Mesenchymal stem cell (in vitro differentiated cells and primary cell): Measurements from ENCODE around the gene TNFSF10.
A peak's percentile ranks its signal among the peaks of the same experiment; 100 is the strongest.

Source experiments
- DNase-seq: peaks from one replicate; pipeline ENCODE4 v3.0.0-alpha.2; 2013
- H2AFZ ChIP-seq: one replicate; pipeline ENCODE4 v1.6.1; 2013; ENCODE audit warnings: low read depth, mild to moderate bottlenecking, control low read depth, inconsistent platforms, low read length, moderate library complexity
- H2AK5ac ChIP-seq: 2 replicates; pipeline ENCODE4 v1.6.1; 2013; ENCODE audit warnings: low read length, moderate library complexity, mild to moderate bottlenecking, inconsistent platforms; ENCODE audit not compliant: severe bottlenecking
- H2BK120ac ChIP-seq: one replicate; pipeline ENCODE4 v1.6.1; 2013; ENCODE audit warnings: low read depth, mild to moderate bottlenecking, inconsistent platforms, low read length, moderate library complexity
- H2BK12ac ChIP-seq, 2 experiments: one replicate each; pipeline ENCODE4 v1.6.1; 2013; ENCODE audit warnings: inconsistent platforms in 2 of 2, low read length in 2 of 2, mild to moderate bottlenecking in 2 of 2, moderate library complexity in 2 of 2, control low read depth in 1 of 2
- H2BK15ac ChIP-seq: one replicate; pipeline ENCODE4 v1.6.1; 2013; ENCODE audit warnings: mild to moderate bottlenecking, low read depth, inconsistent platforms; ENCODE audit not compliant: poor library complexity, severe bottlenecking
- H2BK5ac ChIP-seq: 2 replicates; pipeline ENCODE4 v1.6.1; 2013; ENCODE audit warnings: low read depth, mild to moderate bottlenecking, low read length, control low read depth, inconsistent platforms; ENCODE audit not compliant: poor library complexity, severe bottlenecking
- H3K14ac ChIP-seq, 2 experiments: one replicate each; pipeline ENCODE4 v1.6.1; 2013; ENCODE audit warnings: inconsistent platforms in 2 of 2, low read length in 2 of 2, control low read depth in 1 of 2, mild to moderate bottlenecking in 1 of 2, moderate library complexity in 1 of 2
- H3K18ac ChIP-seq, 2 experiments: one replicate each; pipeline ENCODE4 v1.6.1; 2013; ENCODE audit warnings: inconsistent platforms in 2 of 2, low read length in 2 of 2, control low read depth in 1 of 2, low read depth in 1 of 2, mild to moderate bottlenecking in 1 of 2
- H3K23ac ChIP-seq, 2 experiments: one replicate each; pipeline ENCODE4 v1.6.1; 2013; ENCODE audit warnings: inconsistent platforms in 2 of 2, low read length in 2 of 2, mild to moderate bottlenecking in 2 of 2, moderate library complexity in 2 of 2, control low read depth in 1 of 2
- H3K27ac ChIP-seq: 2 replicates; pipeline ENCODE4 v1.5.1; 2013; ENCODE audit warnings: mild to moderate bottlenecking, moderate library complexity, low read length, control low read depth, inconsistent platforms; ENCODE audit not compliant: poor library complexity, severe bottlenecking
- H3K27me3 ChIP-seq, 2 experiments: 2 replicates each; pipeline versions ENCODE4 v1.6.1 to v1.7.0; 2013; ENCODE audit warnings: low read length in 2 of 2, mild to moderate bottlenecking in 2 of 2, moderate library complexity in 2 of 2, control low read depth in 1 of 2, inconsistent platforms in 1 of 2; ENCODE audit not compliant: control insufficient read depth in 1 of 2, insufficient read depth in 1 of 2
- H3K36me3 ChIP-seq, 2 experiments: 2 replicates each; pipeline versions ENCODE4 v1.6.1 to v1.7.0; 2013; ENCODE audit warnings: low read length in 2 of 2, control low read depth in 1 of 2, inconsistent platforms in 1 of 2, low read depth in 1 of 2, mild to moderate bottlenecking in 1 of 2; ENCODE audit not compliant: insufficient read depth in 2 of 2, control insufficient read depth in 1 of 2
- H3K4ac ChIP-seq, 2 experiments: one replicate each; pipeline ENCODE4 v1.6.1; 2013; ENCODE audit warnings: inconsistent platforms in 2 of 2, low read length in 2 of 2, mild to moderate bottlenecking in 2 of 2, moderate library complexity in 2 of 2, control low read depth in 1 of 2, low read depth in 1 of 2
- H3K4me1 ChIP-seq: 2 replicates; pipeline ENCODE4 v1.6.1; 2013; ENCODE audit warnings: low read depth, low read length, control low read depth; ENCODE audit not compliant: control insufficient read depth, insufficient read depth
- H3K4me2 ChIP-seq: 2 replicates; pipeline ENCODE4 v1.6.1; 2013; ENCODE audit warnings: low read length, mild to moderate bottlenecking, inconsistent platforms; ENCODE audit not compliant: poor library complexity, severe bottlenecking
- H3K4me3 ChIP-seq, 2 experiments: 2 replicates each; pipeline versions ENCODE4 v1.5.1 to v1.7.0; 2013; ENCODE audit warnings: low read length in 2 of 2, mild to moderate bottlenecking in 2 of 2, control low read depth in 1 of 2, low read depth in 1 of 2; ENCODE audit not compliant: insufficient read depth in 1 of 2
- H3K79me1 ChIP-seq: replicated peaks from 2 replicates; pipeline ENCODE4 v1.6.1; 2013; ENCODE audit warnings: mild to moderate bottlenecking, control low read depth, low read length, inconsistent platforms; ENCODE audit not compliant: poor library complexity, severe bottlenecking
- H3K9ac ChIP-seq: 2 replicates; pipeline ENCODE4 v1.7.0; 2013; ENCODE audit warnings: mild to moderate bottlenecking, low read length, moderate library complexity
- H3K9me3 ChIP-seq: 2 replicates; pipeline ENCODE4 v1.7.0; 2013; ENCODE audit warnings: mild to moderate bottlenecking, low read length; ENCODE audit not compliant: control insufficient read depth
- H4K8ac ChIP-seq: one replicate; pipeline ENCODE4 v1.6.1; 2013; ENCODE audit warnings: inconsistent platforms, mild to moderate bottlenecking, low read length, moderate library complexity
- H4K91ac ChIP-seq: one replicate; pipeline ENCODE4 v1.6.1; 2013; ENCODE audit warnings: mild to moderate bottlenecking, low read length, inconsistent platforms
- WGBS: methylation state at CpG from one replicate; pipeline ENCODE4 v1.1.7; 2013; ENCODE audit warnings: mixed read lengths; 5-methylcytosine and 5-hydroxymethylcytosine counted together

TNFSF10 gene

GRCh38 chr3:172516318-172517214 is 6.7 kb downstream of the TNFSF10 start:
- no peak overlapping the region for H2BK15ac ChIP-seq
- no peaks in the 10 kb centered on the region for H3K27me3 ChIP-seq
- H4K8ac ChIP-seq = no peak overlapping the region
- peaks cover 6% of the 10 kb centered on the region for H3K4me1 ChIP-seq
- H2BK120ac ChIP-seq = no peak overlapping the region
- no peak overlapping the region for H2AK5ac ChIP-seq
- H2BK12ac ChIP-seq = peak overlapping the region in 1 of 2 experiments; percentile 90
- no peaks in the 10 kb centered on the region for H3K79me1 ChIP-seq
- no peak overlapping the region for H3K27ac ChIP-seq
- H4K91ac ChIP-seq = no peak overlapping the region
- H3K9ac ChIP-seq = no peak overlapping the region
- peak overlapping the region in 1 of 2 experiments; percentile 83 for H3K18ac ChIP-seq
- no peak overlapping the region for H3K23ac ChIP-seq
- no peak overlapping the region for H2BK5ac ChIP-seq
- peak overlapping the region in 1 of 2 experiments; percentile 17 for H3K4me3 ChIP-seq
- no peaks in the 10 kb centered on the region for H3K9me3 ChIP-seq
- no peak overlapping the region for H3K4ac ChIP-seq
- H2AFZ ChIP-seq = no peak overlapping the region
- peak overlapping the region in 1 of 2 experiments; percentile 72 for H3K14ac ChIP-seq
- 91% methylated on average over 7 of the region's 7 CpGs for WGBS
- H3K4me2 ChIP-seq = no peak overlapping the region
- no peaks in the 10 kb centered on the region for H3K36me3 ChIP-seq
- DNase-seq = peak; percentile 48

- no peak overlapping the region for H3K14ac ChIP-seq
- peak; percentile 72 for DNase-seq
- H3K18ac ChIP-seq = peak overlapping the region in 1 of 2 experiments; percentile 50
- H3K27me3 ChIP-seq = no peaks in the 10 kb centered on the region
- no peak overlapping the region for H3K4me3 ChIP-seq
- H2AK5ac ChIP-seq = no peak overlapping the region
- H2BK5ac ChIP-seq = no peak overlapping the region
- H4K8ac ChIP-seq = no peak overlapping the region
- no peak overlapping the region for H3K9ac ChIP-seq
- no peak overlapping the region for H3K4me2 ChIP-seq
- no peak overlapping the region for H2BK15ac ChIP-seq
- no peaks in the 10 kb centered on the region for H3K36me3 ChIP-seq
- no peak overlapping the region for H4K91ac ChIP-seq
- H3K27ac ChIP-seq = no peak overlapping the region
- H3K4ac ChIP-seq = no peak overlapping the region
- 14% methylated on average over 3 of the region's 4 CpGs for WGBS
- no peak overlapping the region for H2AFZ ChIP-seq
- no peaks in the 10 kb centered on the region for H3K9me3 ChIP-seq
- H3K4me1 ChIP-seq = peaks cover 4% of the 10 kb centered on the region
- H2BK12ac ChIP-seq = no peak overlapping the region
- no peaks in the 10 kb centered on the region for H3K79me1 ChIP-seq
- no peak overlapping the region for H2BK120ac ChIP-seq
- no peak overlapping the region for H3K23ac ChIP-seq
Observed at GRCh38 chr3:172515130-172515918, 7.9 kb downstream of the TNFSF10 start.

DNA sequence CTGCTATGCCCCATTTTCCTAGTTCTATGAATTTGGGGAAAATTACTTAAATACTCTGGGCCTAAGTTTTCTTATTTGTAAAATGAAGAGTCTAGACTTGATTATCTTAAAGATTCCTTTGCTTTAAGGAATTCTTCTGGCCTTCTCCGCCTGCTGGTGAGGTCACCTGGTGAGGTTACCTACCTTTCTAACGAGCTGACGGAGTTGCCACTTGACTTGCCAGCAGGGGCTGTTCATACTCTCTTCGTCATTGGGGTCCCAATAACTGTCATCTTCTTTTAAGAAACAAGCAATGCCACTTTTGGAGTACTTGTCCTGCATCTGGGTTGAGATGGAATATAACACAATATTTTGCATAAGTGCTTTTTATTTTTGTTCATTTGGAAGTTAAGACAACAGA is 8.6 kb downstream of the TNFSF10 start:
- H2AK5ac ChIP-seq = no peak overlapping the region
- no peak overlapping the region for H3K9ac ChIP-seq
- no peaks in the 10 kb centered on the region for H3K9me3 ChIP-seq
- no peaks in the 10 kb centered on the region for H3K36me3 ChIP-seq
- H3K23ac ChIP-seq = no peak overlapping the region
- H3K4me3 ChIP-seq = no peak overlapping the region
- no peak overlapping the region for H3K4me2 ChIP-seq
- DNase-seq = no peak
- H2AFZ ChIP-seq = no peak overlapping the region
- H3K18ac ChIP-seq = no peak overlapping the region
- no peak overlapping the region for H4K8ac ChIP-seq
- no peaks in the 10 kb centered on the region for H3K27me3 ChIP-seq
- no peak overlapping the region for H3K14ac ChIP-seq
- H2BK120ac ChIP-seq = no peak overlapping the region
- 77% methylated on average over 4 of the region's 4 CpGs for WGBS
- no peak overlapping the region for H2BK12ac ChIP-seq
- H3K4me1 ChIP-seq = peaks cover 2% of the 10 kb centered on the region
- H3K27ac ChIP-seq = no peak overlapping the region
- H2BK5ac ChIP-seq = no peak overlapping the region
- H2BK15ac ChIP-seq = no peak overlapping the region
- no peak overlapping the region for H4K91ac ChIP-seq
- H3K79me1 ChIP-seq = no peaks in the 10 kb centered on the region
- H3K4ac ChIP-seq = no peak overlapping the region

DNA sequence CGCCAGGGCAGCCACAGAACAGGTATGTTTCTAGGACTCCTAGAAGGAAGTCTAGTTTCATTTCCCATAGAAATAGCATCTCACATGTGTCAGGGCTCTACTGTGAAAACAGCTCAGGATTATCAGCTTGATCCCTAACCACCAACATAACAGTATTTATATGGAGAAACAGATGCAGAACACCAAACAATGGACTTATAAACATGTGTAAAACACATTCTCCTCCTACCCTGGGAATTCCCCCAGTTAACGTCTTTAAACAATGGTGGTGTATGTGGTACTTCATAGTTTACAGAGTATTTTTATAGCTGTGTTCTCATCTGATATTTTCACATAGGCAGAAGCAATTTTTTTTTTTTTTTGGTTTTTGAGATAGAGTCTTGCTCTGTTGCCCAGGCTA is 9.7 kb downstream of the TNFSF10 start:
- no peaks in the 10 kb centered on the region for H3K79me1 ChIP-seq
- no peaks in the 10 kb centered on the region for H3K36me3 ChIP-seq
- H2BK5ac ChIP-seq = no peak overlapping the region
- peak overlapping the region; percentile 6 to 83 for H2BK12ac ChIP-seq
- H2AK5ac ChIP-seq = no peak overlapping the region
- no peak overlapping the region for H4K8ac ChIP-seq
- H3K27ac ChIP-seq = no peak overlapping the region
- H3K18ac ChIP-seq = peak overlapping the region in 1 of 2 experiments; percentile 87
- H2BK120ac ChIP-seq = no peak overlapping the region
- no peaks in the 10 kb centered on the region for H3K9me3 ChIP-seq
- H3K23ac ChIP-seq = no peak overlapping the region
- no peak overlapping the region for H2AFZ ChIP-seq
- peak; percentile 52 for DNase-seq
- H3K4me2 ChIP-seq = no peak overlapping the region
- WGBS = no CpG with 5 or more reads among the region's 2 CpGs
- H2BK15ac ChIP-seq = no peak overlapping the region
- peaks cover 2% of the 10 kb centered on the region for H3K4me1 ChIP-seq
- H4K91ac ChIP-seq = no peak overlapping the region
- no peak overlapping the region for H3K9ac ChIP-seq
- H3K27me3 ChIP-seq = no peaks in the 10 kb centered on the region
- H3K4me3 ChIP-seq = no peak overlapping the region
- H3K14ac ChIP-seq = peak overlapping the region in 1 of 2 experiments; percentile 49
- H3K4ac ChIP-seq = peak overlapping the region in 1 of 2 experiments; percentile 86
